HG03575 (cell line): ENCODE results near the gene CLCN6.

Experiments used
- ATAC-seq: cut with Tn5 transposase; IDR thresholded peaks from one replicate; pipeline ENCODE4 v1.9.1; 2021; ENCODE audit not compliant: unreplicated experiment, insufficient number of reproducible peaks, low FRiP score; ENCODE audit errors: extremely low read depth

CLCN6 gene

DNA sequence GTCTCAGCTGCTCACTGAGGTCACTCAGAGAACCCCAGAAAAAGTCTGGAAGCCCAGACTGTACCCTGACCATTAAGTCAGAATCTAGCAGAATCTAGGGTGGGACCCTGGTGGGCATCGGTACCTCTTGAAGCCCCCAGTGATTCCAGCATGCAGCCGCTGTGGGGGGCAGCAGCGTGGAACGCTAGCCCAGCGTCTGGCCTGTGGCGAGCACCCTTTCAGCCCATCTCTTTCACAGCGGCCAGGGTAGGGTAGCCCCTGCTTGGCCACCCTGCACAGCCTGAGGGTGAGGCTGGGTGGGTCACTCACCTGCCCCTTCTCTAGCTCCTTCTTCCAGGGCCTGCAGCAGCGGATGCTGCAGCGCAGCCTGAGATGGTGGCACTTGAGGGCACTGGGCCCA, 27.7 kb upstream of the CLCN6 start:
- no peak for ATAC-seq

DNA sequence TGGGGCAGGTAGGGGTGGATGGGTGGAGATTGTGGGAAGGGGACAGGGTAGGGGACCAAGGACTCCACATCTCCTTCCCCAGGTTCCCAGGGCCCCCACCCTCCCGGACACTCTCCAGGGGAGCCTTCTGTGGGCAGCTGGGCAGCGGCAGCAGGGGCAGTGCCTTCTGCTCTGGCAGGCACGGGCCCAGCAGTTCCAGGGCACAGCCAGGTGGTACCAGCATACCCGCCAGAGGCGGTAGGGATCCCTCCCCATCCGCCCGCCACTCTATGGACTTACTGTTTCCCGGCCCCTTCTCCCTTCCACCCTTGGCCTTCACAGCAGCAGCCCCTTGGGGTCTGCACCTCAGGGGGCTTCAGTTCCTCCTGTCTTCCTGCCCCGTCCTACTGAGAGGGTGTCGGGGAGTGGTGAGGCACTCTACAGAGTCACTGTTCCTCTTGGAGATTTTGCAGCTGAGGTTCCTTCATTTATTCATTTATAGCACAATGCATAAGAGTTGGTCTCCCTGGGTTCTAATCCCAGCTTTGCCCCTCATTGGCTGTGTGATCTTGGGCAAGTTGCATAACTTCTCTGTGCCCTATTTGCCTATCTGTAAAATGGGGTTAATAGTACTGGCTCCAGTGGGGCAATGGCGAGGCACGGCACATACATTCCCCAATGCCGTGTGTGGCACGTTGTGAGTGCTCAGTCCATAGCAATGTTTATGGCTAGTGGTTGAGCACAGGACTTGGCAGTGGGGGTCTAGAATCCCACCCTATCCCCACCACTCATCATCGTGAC, 27.0 kb upstream of the CLCN6 start:
- ATAC-seq = no peak

DNA sequence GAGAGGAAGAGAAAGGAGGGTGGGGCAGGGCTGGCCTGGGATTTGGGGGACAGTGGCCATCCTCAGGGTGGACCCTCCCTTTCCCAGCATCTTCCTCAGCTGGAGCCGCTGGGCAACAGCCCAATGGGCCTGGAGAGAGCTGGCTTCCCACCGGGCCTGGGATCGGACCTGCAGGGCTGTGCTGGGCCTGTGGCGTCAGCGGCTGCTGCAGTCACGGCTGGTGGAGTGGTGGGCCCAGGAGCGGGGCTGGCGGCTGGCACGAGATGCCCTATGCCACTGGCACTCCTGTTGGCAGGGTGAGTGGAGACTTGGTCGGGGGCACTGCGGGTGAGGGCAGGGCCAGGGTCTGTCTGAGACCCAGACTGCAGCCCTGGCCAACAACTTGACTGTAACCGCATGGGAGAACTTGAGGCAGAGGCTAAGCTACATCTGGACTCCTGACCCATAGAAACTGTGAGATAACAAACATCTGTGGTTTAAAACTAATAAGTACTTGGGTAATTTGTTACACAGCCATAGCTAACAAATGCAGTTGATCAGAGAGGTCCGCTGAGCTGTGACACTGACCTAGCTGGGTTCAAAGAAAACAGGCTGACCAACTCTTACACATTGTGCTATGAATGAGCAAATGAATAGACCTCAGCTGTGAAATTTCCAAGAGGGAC, 26.1 kb upstream of the CLCN6 start:
- no peak for ATAC-seq

DNA sequence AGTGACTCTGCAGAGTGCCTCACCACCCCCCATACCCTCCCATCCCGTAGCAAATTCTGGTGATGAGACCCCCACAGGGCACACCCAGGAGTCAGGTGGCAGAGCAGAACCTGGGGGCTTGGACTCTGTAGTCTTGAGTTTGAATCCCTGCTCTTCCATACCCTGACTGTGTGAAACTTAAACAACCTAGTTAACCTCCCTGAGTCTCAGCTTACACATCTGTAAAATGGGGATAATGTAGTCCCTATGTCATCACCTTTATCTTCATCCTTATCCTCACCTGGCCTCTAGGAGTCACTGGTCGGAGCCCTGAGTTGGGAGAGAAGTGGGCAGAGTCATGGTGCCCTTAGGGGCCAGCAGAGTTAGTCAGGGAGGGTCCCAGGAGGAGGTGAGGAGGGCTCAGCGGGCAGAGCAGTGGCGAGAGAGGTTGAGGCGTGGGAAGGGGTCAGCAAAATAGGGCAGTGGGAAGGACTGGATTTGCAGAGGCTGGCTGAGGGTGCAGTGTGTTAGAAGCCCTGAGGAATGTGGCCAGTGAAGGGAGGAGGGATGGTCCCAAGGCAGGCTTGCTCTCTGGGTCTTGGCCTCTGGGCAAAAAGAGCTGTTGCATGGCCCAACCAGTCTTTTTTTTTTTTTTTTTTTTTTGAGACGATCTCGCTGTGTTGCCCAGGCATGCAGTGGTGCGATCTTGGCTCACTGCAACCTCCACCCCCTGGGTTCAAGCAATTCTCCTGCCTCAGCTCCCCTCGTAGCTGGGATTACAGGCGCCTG, 25.4 kb upstream of the CLCN6 start:
- no peak for ATAC-seq

DNA sequence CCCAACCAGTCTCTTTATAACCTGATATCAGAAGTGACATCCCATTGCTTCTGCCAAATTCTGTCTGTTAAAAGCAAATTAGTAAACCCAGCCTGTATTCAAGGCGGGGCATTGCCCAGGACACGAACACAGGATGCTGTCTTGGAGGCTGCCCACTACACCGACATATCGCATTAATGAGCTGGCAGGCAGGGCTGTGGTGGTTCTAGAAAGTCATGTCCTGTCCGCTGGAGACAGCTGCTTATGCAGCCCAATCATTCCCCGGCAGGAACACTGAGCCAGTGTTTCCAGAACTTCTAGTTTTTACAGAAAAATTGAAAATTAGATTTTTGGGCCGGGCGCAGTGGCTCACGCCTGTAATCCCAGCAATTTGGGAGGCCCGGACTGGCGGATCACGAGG, 24.7 kb upstream of the CLCN6 start:
- no peak for ATAC-seq

DNA sequence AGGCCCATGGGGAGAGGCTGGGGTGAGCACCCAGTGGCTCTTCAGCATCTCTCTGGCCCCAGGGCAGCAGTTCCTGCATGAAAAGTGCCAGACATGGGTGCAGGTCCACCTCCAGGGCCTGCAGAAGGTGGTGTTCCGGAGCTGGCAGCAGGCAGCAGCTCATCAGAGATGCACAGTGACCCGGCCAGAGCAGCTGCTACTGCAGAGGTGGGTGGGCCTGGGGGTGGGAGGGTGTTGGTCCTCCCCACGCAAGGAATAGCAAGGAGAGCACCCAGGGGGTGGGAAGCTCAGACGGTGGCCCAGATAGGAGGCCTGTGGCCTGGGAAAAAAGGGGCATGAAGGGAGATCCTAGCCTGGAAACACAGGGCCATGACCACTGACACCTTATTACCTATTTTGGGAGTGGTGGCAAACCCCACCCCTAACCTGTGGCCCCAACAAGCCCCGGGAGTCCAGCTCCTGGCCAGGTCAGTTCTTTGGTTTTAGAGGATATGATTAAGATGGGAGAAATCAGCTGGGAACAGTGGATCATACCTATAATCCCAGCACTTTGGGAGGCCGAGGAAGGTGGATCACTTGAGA, 23.8 kb upstream of the CLCN6 start:
- no peak for ATAC-seq

DNA sequence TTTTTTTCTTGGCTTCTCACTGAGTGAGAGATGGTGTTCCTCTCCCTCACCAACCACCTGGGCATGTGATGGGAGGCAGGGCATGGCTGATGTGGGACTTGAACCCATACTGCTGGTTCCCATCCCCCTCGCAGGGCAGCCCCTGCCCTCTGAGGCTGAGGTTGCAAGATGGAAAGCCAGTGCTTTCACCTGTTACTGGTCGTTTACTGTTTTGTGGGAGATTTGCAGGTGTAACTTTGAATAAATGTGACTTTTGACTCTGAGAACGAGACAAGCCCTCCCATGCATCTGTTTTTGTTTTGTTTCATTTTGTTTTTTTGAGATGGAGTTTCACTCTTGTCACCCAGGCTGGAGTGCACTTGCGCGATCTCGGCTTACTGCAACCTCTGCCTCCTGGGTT, 22.4 kb upstream of the CLCN6 start:
- ATAC-seq = no peak

DNA sequence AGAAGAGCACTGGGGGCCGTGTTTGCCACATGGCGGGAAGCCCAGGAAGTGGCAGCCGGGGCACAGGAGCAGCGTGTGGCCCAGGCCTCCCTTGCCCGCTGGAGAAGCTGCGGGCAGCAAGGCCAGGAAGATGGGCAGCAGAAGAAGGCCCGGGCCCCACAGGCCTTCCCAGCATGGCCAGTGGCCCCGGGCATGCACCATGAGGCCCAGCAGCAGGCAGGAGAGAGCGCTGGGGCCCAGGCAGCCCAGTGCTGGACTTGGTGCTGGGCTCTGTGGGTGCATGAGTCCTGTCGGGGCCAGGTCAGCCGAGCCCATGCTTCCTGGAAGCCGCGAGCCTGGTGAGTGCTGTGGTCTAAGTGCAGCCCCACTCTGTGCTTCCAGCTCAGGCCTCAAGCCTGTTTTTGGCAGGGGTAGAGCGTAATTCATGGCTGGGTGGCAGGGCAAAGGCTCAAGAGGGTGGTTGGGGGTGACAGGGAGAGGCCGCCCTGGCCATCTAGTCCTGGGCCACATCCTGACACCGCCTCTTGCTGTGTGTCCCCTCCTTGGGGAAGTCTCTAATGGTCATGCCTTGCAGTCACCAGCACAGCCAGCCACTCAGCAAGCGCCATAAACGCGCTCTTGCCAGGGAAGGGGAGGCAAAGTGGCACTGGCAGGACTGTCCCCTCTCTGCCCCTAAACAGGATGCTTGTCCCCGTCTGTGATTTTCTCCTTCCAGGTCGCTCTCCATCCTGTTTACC, 21.6 kb upstream of the CLCN6 start:
- no peak for ATAC-seq

DNA sequence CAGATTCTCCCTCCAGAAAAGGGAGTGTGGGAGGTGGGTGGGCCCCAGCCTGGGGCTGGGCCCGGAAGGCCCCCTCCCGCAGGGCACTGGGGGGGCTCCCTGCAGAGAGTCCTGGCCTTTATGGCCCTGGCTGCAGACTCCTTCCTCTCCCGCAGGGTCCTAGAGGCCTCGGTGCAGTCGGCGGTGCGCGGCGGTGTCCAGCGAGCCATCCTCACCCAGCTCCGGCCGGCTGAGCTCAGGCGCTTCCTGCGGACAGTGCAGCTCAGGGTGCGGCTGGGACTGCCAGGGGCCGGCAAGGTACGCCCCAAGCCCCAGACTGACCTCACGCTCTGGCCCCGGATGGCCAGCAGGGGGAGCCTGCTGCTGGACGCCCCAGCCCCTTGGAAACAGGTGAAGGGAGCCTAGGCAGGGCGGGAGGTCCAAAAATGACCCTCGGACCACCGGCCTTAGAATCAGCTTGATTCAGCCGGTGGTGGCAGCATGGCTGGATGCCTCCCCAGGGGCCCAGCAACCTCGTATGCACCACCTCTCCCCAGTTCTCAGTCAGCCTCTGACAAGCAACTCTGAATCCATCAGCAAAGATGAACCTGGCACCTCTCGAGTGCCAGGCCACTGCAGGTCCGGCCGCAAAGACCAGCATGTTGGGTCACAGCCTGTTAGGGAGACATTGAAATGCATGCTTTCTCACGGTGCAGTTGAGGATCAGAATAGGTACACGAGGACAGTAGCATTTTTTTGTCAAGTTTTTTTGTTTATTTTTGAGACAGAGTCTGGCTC, 20.8 kb upstream of the CLCN6 start:
- ATAC-seq = no peak

DNA sequence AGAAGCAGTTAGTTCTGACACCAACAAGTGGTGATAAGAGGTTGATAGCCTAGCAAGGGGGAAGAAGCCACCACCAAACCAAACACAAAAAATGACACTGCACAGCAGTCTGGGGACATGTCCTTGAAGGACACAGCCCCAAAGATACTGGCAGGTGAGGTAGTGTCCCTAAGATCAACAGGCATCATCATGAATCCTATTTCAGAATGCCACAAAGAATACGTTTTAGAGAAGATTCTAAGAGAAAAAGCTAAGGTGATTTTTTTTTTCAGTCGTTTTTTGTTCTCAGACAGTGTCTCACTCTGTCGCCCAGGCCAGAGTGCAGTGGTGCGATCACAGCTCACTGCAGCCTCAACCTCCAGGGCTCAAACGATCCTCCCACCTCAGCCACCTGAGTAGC, 19.8 kb upstream of the CLCN6 start:
- ATAC-seq = no peak

DNA sequence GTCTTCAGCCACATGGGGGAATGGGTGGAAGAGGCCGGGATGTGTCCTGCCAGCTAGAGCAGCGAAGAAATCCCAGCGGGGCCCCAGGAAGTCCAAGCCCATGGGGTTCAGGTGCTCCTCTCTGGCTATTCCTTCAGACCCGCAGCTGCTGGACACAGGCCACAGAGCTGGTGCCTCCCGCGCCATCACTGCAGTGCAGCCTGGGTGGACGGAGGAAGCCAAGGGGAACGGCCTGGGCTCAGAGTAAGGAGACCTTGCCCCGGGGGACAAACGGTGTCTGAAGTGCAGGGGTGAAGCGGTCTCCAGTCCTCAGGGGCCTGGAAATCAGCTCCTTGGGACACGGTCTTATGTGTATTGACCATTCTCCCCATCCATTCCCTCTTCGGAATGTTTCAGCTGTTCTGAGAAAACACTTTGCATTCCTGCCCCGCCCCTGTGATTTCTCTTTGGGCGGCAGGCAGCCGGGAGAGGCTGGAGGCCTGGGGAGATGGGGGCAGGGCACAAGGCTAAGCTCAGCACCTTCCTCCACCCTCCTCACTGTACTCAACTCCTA, 18.7 kb upstream of the CLCN6 start:
- ATAC-seq = no peak

DNA sequence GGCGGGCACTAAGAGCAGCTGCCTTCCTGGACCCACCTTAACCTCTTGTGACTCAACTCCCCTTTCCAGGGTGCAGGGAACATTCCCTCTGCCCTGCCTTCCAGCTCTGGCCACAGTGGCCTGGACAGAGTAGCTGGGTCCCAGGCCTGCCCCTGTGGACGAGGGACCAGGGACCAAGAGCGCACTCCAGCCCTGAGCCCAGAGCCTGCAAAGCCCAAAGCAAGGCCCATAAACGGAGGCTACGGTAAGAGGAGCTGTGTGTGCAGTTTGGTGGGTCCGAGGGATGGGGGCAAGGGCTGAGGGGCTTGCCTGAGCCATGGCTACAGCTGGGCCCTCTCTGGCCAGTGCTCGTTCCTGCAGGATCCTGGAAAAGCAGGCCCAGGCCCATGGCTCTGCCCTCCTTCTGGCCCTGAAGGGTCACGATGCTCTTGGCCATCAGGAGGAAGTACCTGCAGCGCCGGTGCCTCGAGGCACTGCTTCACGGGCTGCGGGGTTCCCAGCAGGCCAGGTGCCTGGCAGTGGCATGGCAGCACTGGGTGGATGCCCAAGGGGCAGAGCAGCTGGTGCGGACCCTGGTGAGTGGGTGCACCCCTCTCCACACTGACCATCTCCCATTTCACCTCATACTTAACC, 18.1 kb upstream of the CLCN6 start:
- ATAC-seq = no peak

DNA sequence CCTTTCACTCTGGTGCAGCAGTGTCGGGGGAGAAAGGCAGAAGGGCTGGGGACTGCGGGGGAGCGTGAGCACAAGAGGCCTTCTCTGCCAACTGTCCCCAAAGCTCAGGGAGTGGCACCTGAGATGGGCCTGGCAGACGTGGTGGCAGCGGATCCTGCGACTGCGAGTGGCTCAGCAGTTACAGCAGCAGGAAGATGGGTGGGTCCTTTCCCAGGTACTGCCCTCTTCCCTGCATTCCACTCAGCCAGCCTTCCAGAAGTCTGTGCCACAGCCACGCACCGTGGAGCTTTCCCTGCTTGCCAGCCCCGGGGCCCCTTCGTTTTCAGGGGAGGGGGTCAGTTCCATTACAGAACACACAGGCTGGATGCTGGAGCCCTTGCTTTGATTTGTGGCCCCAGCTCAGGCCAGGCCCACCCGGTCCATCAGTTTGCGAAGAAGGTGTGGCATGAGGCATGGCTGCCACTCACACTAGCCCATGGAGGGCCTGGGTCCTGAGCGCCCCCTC, 17.4 kb upstream of the CLCN6 start:
- no peak for ATAC-seq

DNA sequence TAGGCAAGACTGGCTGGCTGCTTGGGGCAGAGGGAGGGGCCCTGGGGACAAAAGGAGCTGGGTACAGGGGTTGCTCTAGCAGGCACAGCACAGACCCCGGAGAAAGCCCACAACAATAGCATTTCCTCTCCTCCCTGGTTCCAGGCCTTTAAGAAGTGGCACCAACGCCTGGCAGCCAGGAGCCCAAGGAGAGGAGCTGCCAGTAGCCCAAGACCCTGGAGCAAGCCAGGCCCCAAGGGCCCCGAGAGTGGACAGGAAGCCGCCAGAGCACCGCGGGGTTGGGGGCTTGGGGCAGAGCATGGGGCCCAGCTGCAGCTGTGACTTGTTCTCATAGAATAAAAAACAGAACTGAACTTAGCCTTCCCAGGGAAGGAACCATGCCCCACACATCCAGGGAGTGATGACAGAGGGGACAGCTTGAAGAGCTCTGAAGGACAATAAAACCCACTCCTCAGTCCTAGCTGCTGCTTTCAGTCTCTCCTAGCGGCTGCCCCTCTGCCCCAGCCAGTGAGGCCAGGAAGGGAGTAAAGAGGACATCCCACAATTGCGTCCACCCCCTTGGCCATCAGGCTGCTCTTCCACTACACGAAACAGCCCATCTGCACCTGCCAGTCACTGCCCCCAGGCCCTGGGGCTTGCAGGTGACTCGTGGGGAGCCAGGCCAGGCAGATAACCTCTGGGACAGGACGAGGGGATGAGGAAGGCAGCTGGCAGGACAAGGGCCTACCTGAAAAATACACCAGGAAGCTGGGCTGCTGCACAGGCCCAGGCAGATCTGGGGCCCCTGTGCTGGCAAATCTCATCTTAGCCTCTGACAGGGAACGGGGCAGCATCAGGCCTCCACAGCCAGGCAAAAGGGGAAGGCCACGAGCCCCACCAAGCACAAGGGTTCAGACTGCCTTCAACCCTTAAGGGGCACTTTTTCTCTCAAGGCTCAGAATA, 16.6 kb upstream of the CLCN6 start:
- no peak for ATAC-seq

DNA sequence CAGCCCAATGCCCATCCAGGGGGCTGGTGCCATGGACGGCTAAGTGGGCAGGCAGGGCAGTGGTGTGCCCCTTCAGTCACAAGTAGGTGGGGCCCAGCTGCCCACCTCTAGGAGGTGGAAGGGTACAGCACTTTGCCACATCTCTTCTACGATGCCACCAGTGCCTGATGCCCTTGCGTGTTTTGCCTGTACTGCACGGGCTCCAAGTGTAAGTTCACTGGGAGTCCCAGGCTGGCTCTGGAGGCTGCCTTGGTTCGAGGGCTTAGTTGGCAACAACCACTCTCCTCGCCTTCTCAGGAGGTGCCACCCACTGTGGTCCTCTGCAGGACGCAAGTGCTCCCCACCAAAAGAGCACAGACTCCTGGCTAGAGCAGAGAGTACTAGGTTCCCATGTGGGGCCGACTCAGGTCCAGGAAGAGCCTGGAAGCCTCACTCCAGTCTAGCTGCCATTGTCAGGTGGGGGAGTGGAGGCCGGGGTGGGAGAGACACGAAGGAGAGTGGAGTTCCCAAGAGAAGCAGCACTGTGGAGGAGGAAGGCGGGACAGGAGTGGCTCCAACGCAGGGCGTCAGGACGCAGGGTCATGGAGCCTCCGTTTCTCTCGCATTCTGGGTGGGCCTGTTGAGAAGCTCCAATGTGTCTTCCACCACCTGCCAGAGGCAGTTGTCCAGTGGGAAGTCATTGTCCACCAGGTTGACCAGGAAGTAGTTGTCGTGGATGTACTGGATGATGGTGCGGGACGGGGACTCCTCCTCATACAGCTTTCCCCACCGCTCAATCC, 15.7 kb upstream of the CLCN6 start:
- ATAC-seq = no peak
